ENCODE results near the gene ATXN2. TPM values are rescaled to one million over a fixed set of nuclear protein-coding genes. Genes with fewer than 3 reads are reported as not detected.

ATXN2 gene
- total RNA-seq, 1 donor from 2014 or later = 41.6 TPM

- intact Hi-C loops (cut with micrococcal nuclease) = loop anchor here (5.0 kb wide), 2 partner anchors 232 to 398 kb away; partner anchors contain the start of genes ACAD10 and BRAP
Measured at GRCh38 chr12:111454716-111455447, 144.2 kb downstream of the ATXN2 start.

- intact Hi-C loops (cut with micrococcal nuclease) = loop anchor here (5.0 kb wide), 2 partner anchors 233 to 397 kb away; partner anchors contain the start of genes ACAD10 and BRAP
Measured at GRCh38 chr12:111454311-111454710, 144.8 kb downstream of the ATXN2 start.

GRCh38 chr12:111453071-111453989, 145.8 kb downstream of the ATXN2 start:
- intact Hi-C loops (cut with micrococcal nuclease) = loop anchor here (5.0 kb wide), 2 partner anchors 234 to 396 kb away; partner anchors contain the start of genes ACAD10 and BRAP

- intact Hi-C loops (cut with micrococcal nuclease) = loop anchor here (1.0 to 5.0 kb wide), 8 partner anchors 21 to 394 kb away; partner anchors contain the start of genes ACAD10 and BRAP
Measured at GRCh38 chr12:111451649-111452129, 147.4 kb downstream of the ATXN2 start.

GRCh38 chr12:111451232-111451631, 147.9 kb downstream of the ATXN2 start:
- intact Hi-C loops (cut with micrococcal nuclease) = loop anchor here (1.0 to 5.0 kb wide), 8 partner anchors 21 to 394 kb away; partner anchors contain the start of genes ACAD10 and BRAP

- intact Hi-C loops (cut with micrococcal nuclease) = loop anchor here (1.0 to 5.0 kb wide), 8 partner anchors 20 to 393 kb away; partner anchors contain the start of genes ACAD10 and BRAP
Measured at GRCh38 chr12:111450676-111451075, 148.4 kb downstream of the ATXN2 start.

GRCh38 chr12:111448846-111449790, 150.0 kb downstream of the ATXN2 start:
- intact Hi-C loops (cut with micrococcal nuclease) = no loop called here

- intact Hi-C loops (cut with micrococcal nuclease) = no loop called here
Measured at GRCh38 chr12:111448266-111448830, 150.8 kb downstream of the ATXN2 start.

- intact Hi-C loops (cut with micrococcal nuclease) = no loop called here
Measured at GRCh38 chr12:111447571-111448265, 151.4 kb downstream of the ATXN2 start.

- intact Hi-C loops (cut with micrococcal nuclease) = no loop called here
Measured at GRCh38 chr12:111446631-111447570, 152.2 kb downstream of the ATXN2 start.

GRCh38 chr12:111445726-111446581, 153.2 kb downstream of the ATXN2 start:
- intact Hi-C loops (cut with micrococcal nuclease) = loop anchor here (1.0 to 2.0 kb wide), 5 partner anchors 11 to 153 kb away; partner anchors contain the start of genes ATXN2, PHETA1 and SH2B3

- intact Hi-C loops (cut with micrococcal nuclease) = loop anchor here (1.0 to 2.0 kb wide), 5 partner anchors 10 to 154 kb away; partner anchors contain the start of genes ATXN2, PHETA1 and SH2B3
Measured at GRCh38 chr12:111444925-111445725, 154.0 kb downstream of the ATXN2 start.

- intact Hi-C loops (cut with micrococcal nuclease) = loop anchor here (2.0 kb wide), 2 partner anchors 76 to 154 kb away; partner anchors contain the start of genes ATXN2 and PHETA1
Measured at GRCh38 chr12:111444314-111444924, 154.7 kb downstream of the ATXN2 start.

GRCh38 chr12:111443586-111443985, 155.5 kb downstream of the ATXN2 start:
- intact Hi-C loops (cut with micrococcal nuclease) = no loop called here

- intact Hi-C loops (cut with micrococcal nuclease) = no loop called here
Measured at GRCh38 chr12:111443086-111443485, 156.0 kb downstream of the ATXN2 start.

All from T-helper 1 cell treated with Interleukin-12 subunit alpha and Interleukin-12 subunit beta and Interleukin-4 antibody, amounts not matched to agents 30 ng/mL and 1 ng/mL, for 36 hours (primary cell).